Fibroblast of pulmonary artery (primary cell): ENCODE results near the gene ARSG.
"Not testable (repeated sequence)": the region's sequence is repeated elsewhere in the genome, so short reads cannot be mapped to it uniquely, and the experiment has no call there.

ENCODE experiments used
- DNase-seq: peaks from one replicate; pipeline ENCODE4 v3.0.0-alpha.2; 2010; ENCODE audit warnings: low read depth
- H3K4me3 ChIP-seq: replicated peaks from 2 replicates; pipeline ENCODE4 v1.5.1; 2011; ENCODE audit warnings: low read depth, mild to moderate bottlenecking, control low read depth, low read length, moderate library complexity
- CTCF ChIP-seq: IDR thresholded peaks from 2 replicates; pipeline ENCODE4 v1.5.1; 2011; ENCODE audit warnings: mild to moderate bottlenecking, control low read depth, low read length, inconsistent platforms; ENCODE audit errors: missing control alignments

ARSG gene

GRCh38 chr17:68359791-68360535 lies 68.7 kb downstream of the ARSG start:
- no peak for DNase-seq
- no peak for TF ChIP-seq CTCF
- H3K4me3 ChIP-seq: no peak overlapping the region

GRCh38 chr17:68365469-68365868 lies 74.2 kb downstream of the ARSG start:
- H3K4me3 ChIP-seq: no peak overlapping the region
- no peak for DNase-seq
- no peak for TF ChIP-seq CTCF

- TF ChIP-seq CTCF: no peak
- DNase-seq: no peak
- no peak overlapping the region for H3K4me3 ChIP-seq
These were observed 77.1 kb downstream of the ARSG start for GRCh38 chr17:68368387-68368786.

- H3K4me3 ChIP-seq: no peak overlapping the region
- DNase-seq: no peak
- TF ChIP-seq CTCF: no peak
These were observed 84.3 kb downstream of the ARSG start for GRCh38 chr17:68375566-68375965.

GRCh38 chr17:68376178-68376577 lies 84.9 kb downstream of the ARSG start:
- H3K4me3 ChIP-seq, DNase-seq: not testable (repeated sequence)

- no peak for TF ChIP-seq CTCF
- H3K4me3 ChIP-seq: peak overlapping the region; percentile 11
- DNase-seq: no peak
These were observed 86.5 kb downstream of the ARSG start for GRCh38 chr17:68377771-68378267.

- peak; percentile 98 for DNase-seq
- H3K4me3 ChIP-seq: peak overlapping the region; percentile 14
- no peak for TF ChIP-seq CTCF
These were observed 87.2 kb downstream of the ARSG start for GRCh38 chr17:68378268-68379176.
